ENCODE results near the gene POLR2C. TPM values are rescaled to one million over a fixed set of nuclear protein-coding genes. Genes with fewer than 3 reads are reported as not detected.

Gene POLR2C
- total and polyA plus RNA-seq, 2 experiments from 2014 or later = 37.6 to 123 TPM

DNA sequence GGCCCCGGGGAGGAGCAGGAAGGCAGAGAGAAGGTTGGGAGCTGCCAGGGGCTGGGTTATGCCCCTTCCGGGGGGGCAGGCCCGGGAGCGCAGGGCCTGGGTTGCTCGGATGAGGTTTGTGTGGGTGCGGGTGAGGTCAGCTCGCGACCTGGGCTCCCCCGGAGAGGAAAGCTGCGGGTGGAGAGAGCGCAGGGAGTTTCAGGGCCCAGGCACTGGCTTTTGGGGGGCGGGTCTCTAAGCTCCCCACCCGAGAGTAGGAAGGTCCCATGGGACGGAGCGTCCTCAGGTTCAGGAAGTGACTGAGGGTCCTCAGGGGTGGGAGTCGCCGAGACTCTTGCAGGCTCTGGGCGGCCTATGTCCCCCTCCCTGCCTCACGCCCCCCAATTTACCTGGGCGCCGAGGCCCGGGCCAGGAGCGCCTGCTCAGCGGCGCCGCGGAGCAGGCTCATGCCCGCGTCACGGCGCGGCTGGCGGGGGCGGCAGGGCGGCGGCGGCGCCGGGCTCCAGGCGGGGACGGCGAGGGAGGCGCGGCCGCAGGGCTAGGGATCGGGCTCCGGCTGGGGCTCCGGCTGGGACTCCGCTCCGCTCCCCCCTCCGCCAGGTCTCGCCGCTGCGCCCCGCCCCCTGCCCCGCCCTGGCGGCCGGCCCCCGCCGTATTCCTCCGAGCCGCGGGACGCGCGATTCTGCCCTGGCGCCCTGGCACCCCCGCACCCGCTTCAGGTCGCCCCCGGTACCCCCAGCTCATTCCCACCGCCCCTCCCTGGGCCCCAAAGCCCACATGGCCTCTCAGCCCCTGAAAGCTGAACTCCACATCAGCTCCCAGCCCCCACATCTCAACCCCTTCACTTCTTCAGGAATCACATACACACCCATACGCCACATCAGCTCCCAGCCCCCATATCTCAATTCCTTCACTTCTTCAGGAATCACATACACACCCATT, 23.7 kb downstream of the POLR2C start, which contains the start of gene DOK4:
Gene DOK4, minus strand, starts transcription at position 578 of the 942 bp plus-strand sequence. CDS start 6,986 bp downstream, outside the sequence.
- Histone ChIP-seq H3K4me3 (peak within 1 kb of the TSS; percentile 84), H3K4me1 (ENCODE audit: insufficient read depth) (peaks cover 14% of the 10 kb centered on the region; the same call in 1 of the 2 replicates), H2AFZ (peak within 1 kb of the TSS; percentile 99), H3K27ac (ENCODE audit: low read depth) (no peak within 1 kb of the TSS), H3K79me2 (replicated peaks; ENCODE audit: insufficient read depth) (no peaks in the 10 kb centered on the region), H3K4me2 (peak within 1 kb of the TSS; percentile 90), H3K27me3 (ENCODE audit: insufficient read depth) (peaks cover 10% of the 10 kb centered on the region; the same call in 1 of the 2 replicates), H3F3A (replicated peaks; ENCODE audit: low read depth) (no peaks in the 10 kb centered on the region), H3K36me3 (ENCODE audit: insufficient read depth) (no peaks in the 10 kb centered on the region), H3K9me2 (ENCODE audit: insufficient read depth) (no peaks in the 10 kb centered on the region), H4K20me1 (replicated peaks; ENCODE audit: insufficient read depth) (no peaks in the 10 kb centered on the region)
- no peak for TF ChIP-seq EZH2phosphoT487 (IDR thresholded peaks at IDR 0.05; ENCODE audit: unreplicated experiment)
- TF ChIP-seq, protein P1, sequence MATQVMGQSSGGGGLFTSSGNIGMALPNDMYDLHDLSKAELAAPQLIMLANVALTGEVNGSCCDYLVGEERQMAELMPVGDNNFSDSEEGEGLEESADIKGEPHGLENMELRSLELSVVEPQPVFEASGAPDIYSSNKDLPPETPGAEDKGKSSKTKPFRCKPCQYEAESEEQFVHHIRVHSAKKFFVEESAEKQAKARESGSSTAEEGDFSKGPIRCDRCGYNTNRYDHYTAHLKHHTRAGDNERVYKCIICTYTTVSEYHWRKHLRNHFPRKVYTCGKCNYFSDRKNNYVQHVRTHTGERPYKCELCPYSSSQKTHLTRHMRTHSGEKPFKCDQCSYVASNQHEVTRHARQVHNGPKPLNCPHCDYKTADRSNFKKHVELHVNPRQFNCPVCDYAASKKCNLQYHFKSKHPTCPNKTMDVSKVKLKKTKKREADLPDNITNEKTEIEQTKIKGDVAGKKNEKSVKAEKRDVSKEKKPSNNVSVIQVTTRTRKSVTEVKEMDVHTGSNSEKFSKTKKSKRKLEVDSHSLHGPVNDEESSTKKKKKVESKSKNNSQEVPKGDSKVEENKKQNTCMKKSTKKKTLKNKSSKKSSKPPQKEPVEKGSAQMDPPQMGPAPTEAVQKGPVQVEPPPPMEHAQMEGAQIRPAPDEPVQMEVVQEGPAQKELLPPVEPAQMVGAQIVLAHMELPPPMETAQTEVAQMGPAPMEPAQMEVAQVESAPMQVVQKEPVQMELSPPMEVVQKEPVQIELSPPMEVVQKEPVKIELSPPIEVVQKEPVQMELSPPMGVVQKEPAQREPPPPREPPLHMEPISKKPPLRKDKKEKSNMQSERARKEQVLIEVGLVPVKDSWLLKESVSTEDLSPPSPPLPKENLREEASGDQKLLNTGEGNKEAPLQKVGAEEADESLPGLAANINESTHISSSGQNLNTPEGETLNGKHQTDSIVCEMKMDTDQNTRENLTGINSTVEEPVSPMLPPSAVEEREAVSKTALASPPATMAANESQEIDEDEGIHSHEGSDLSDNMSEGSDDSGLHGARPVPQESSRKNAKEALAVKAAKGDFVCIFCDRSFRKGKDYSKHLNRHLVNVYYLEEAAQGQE (IDR thresholded peaks at IDR 0.05; ENCODE audit: unreplicated experiment) = no peak
- TF ChIP-seq, protein P2, sequence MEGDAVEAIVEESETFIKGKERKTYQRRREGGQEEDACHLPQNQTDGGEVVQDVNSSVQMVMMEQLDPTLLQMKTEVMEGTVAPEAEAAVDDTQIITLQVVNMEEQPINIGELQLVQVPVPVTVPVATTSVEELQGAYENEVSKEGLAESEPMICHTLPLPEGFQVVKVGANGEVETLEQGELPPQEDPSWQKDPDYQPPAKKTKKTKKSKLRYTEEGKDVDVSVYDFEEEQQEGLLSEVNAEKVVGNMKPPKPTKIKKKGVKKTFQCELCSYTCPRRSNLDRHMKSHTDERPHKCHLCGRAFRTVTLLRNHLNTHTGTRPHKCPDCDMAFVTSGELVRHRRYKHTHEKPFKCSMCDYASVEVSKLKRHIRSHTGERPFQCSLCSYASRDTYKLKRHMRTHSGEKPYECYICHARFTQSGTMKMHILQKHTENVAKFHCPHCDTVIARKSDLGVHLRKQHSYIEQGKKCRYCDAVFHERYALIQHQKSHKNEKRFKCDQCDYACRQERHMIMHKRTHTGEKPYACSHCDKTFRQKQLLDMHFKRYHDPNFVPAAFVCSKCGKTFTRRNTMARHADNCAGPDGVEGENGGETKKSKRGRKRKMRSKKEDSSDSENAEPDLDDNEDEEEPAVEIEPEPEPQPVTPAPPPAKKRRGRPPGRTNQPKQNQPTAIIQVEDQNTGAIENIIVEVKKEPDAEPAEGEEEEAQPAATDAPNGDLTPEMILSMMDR (conservative IDR thresholded peaks at IDR 0.05; ENCODE audit: low read depth in 2 of 2) = no peak
- no peak for TF ChIP-seq JUNB (IDR thresholded peaks at IDR 0.05; ENCODE audit: unreplicated experiment)
- no peak for TF ChIP-seq EZH2 (IDR thresholded peaks at IDR 0.05; ENCODE audit: low read depth, unreplicated experiment)
- no peak for TF ChIP-seq POLR2AphosphoS5 (IDR thresholded peaks at IDR 0.05; ENCODE audit: low read depth)
- no peak for TF ChIP-seq CREB1 (CRISPR knock-in tag; IDR thresholded peaks at IDR 0.05; ENCODE audit: low read depth)
- TF ChIP-seq ZNF331 (CRISPR knock-in tag; IDR thresholded peaks at IDR 0.05; ENCODE audit: low read depth) = no peak
- TF ChIP-seq NANOG (IDR thresholded peaks at IDR 0.05; ENCODE audit: borderline replicate concordance) = no peak
- no peak for TF ChIP-seq STAT1 (IDR thresholded peaks at IDR 0.05; ENCODE audit: unreplicated experiment)
- TF ChIP-seq, protein P3, sequence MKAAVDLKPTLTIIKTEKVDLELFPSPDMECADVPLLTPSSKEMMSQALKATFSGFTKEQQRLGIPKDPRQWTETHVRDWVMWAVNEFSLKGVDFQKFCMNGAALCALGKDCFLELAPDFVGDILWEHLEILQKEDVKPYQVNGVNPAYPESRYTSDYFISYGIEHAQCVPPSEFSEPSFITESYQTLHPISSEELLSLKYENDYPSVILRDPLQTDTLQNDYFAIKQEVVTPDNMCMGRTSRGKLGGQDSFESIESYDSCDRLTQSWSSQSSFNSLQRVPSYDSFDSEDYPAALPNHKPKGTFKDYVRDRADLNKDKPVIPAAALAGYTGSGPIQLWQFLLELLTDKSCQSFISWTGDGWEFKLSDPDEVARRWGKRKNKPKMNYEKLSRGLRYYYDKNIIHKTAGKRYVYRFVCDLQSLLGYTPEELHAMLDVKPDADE (IDR thresholded peaks at IDR 0.05) = no peak
- TF ChIP-seq, protein P4, sequence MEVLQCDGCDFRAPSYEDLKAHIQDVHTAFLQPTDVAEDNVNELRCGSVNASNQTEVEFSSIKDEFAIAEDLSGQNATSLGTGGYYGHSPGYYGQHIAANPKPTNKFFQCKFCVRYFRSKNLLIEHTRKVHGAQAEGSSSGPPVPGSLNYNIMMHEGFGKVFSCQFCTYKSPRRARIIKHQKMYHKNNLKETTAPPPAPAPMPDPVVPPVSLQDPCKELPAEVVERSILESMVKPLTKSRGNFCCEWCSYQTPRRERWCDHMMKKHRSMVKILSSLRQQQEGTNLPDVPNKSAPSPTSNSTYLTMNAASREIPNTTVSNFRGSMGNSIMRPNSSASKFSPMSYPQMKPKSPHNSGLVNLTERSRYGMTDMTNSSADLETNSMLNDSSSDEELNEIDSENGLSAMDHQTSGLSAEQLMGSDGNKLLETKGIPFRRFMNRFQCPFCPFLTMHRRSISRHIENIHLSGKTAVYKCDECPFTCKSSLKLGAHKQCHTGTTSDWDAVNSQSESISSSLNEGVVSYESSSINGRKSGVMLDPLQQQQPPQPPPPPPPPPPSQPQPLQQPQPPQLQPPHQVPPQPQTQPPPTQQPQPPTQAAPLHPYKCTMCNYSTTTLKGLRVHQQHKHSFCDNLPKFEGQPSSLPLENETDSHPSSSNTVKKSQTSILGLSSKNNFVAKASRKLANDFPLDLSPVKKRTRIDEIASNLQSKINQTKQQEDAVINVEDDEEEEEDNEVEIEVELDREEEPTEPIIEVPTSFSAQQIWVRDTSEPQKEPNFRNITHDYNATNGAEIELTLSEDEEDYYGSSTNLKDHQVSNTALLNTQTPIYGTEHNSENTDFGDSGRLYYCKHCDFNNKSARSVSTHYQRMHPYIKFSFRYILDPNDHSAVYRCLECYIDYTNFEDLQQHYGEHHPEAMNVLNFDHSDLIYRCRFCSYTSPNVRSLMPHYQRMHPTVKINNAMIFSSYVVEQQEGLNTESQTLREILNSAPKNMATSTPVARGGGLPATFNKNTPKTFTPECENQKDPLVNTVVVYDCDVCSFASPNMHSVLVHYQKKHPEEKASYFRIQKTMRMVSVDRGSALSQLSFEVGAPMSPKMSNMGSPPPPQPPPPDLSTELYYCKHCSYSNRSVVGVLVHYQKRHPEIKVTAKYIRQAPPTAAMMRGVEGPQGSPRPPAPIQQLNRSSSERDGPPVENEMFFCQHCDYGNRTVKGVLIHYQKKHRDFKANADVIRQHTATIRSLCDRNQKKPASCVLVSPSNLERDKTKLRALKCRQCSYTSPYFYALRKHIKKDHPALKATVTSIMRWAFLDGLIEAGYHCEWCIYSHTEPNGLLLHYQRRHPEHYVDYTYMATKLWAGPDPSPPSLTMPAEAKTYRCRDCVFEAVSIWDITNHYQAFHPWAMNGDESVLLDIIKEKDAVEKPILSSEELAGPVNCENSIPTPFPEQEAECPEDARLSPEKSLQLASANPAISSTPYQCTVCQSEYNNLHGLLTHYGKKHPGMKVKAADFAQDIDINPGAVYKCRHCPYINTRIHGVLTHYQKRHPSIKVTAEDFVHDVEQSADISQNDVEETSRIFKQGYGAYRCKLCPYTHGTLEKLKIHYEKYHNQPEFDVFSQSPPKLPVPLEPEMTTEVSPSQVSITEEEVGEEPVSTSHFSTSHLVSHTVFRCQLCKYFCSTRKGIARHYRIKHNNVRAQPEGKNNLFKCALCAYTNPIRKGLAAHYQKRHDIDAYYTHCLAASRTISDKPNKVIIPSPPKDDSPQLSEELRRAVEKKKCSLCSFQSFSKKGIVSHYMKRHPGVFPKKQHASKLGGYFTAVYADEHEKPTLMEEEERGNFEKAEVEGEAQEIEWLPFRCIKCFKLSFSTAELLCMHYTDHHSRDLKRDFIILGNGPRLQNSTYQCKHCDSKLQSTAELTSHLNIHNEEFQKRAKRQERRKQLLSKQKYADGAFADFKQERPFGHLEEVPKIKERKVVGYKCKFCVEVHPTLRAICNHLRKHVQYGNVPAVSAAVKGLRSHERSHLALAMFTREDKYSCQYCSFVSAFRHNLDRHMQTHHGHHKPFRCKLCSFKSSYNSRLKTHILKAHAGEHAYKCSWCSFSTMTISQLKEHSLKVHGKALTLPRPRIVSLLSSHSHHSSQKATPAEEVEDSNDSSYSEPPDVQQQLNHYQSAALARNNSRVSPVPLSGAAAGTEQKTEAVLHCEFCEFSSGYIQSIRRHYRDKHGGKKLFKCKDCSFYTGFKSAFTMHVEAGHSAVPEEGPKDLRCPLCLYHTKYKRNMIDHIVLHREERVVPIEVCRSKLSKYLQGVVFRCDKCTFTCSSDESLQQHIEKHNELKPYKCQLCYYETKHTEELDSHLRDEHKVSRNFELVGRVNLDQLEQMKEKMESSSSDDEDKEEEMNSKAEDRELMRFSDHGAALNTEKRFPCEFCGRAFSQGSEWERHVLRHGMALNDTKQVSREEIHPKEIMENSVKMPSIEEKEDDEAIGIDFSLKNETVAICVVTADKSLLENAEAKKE (CRISPR knock-in tag; IDR thresholded peaks at IDR 0.05) = no peak
- TF ChIP-seq ZNF114 (CRISPR knock-in tag; IDR thresholded peaks at IDR 0.05) = no peak
- Mint-ChIP-seq H3K27ac (peak within 1 kb of the TSS; percentile 69; the same call in 1 of the 2 replicates), H3K9me3 (peaks cover 14% of the 10 kb centered on the region; the same call in 2 of the 3 replicates), H3K4me1 (peaks cover 25% of the 10 kb centered on the region), H3K4me3 (peak within 1 kb of the TSS; percentile 84), H3K36me3 (ENCODE audit: low read depth) (no peaks in the 10 kb centered on the region; the same call in 2 of the 3 replicates), H3K27me3 (ENCODE audit: insufficient read depth, low read depth, poor library complexity) (peaks cover 18% of the 10 kb centered on the region)
- DNase-seq (ENCODE audit: low spot score) = peak; percentile 89
- ATAC-seq = peak; percentile 91

Data from GM23338 (cell line).